GM12878 (cell line): ENCODE measurements around the gene POLR1A. TPM values are rescaled to one million over a fixed set of nuclear protein-coding genes. Genes with fewer than 3 reads are reported as not detected.

Source experiments
- EP300 ChIP-seq, 2 experiments: fragments of 150-350 bp in 1 of 2; IDR thresholded peaks; 2 replicates each; pipeline ENCODE4 v1.6.1; 2011 to 2012; ENCODE audit warnings: low read depth in 2 of 2, low read length in 2 of 2, borderline replicate concordance in 1 of 2, improper control_type of control experiment in 1 of 2, inconsistent platforms in 1 of 2; ENCODE audit not compliant: control insufficient read depth in 1 of 2
- GABPA ChIP-seq: IDR thresholded peaks from 2 replicates; pipeline ENCODE4 v1.6.1; 2014; ENCODE audit warnings: antibody characterized with exemption, low read depth, mild to moderate bottlenecking, inconsistent platforms
- HCFC1 ChIP-seq: fragments of 150-350 bp; IDR thresholded peaks from 2 replicates; pipeline ENCODE4 v1.6.1; 2014; ENCODE audit warnings: low read length
- IKZF1 ChIP-seq: fragments of 450-650 bp; conservative IDR thresholded peaks from 2 replicates; pipeline ENCODE4 v1.6.1; 2017; ENCODE audit warnings: antibody characterized with exemption, mild to moderate bottlenecking
- JUNB ChIP-seq: IDR thresholded peaks from 2 replicates; pipeline ENCODE4 v1.6.1; 2016; ENCODE audit warnings: antibody characterized with exemption, mild to moderate bottlenecking
- KDM1A ChIP-seq: fragments of 200-600 bp; sonication (generic); IDR thresholded peaks from 2 replicates; pipeline ENCODE4 v1.6.1; 2016; ENCODE audit warnings: borderline replicate concordance
- NR2F1 ChIP-seq: fragments of 450-650 bp; conservative IDR thresholded peaks from 2 replicates; pipeline ENCODE4 v1.6.1; 2017; ENCODE audit warnings: mild to moderate bottlenecking
- NRF1 ChIP-seq: conservative IDR thresholded peaks from 2 replicates; pipeline ENCODE4 v1.6.1; 2011; ENCODE audit warnings: mild to moderate bottlenecking, low read depth, low read length, improper control_type of control experiment
- PAX5 ChIP-seq: IDR thresholded peaks from 2 replicates; pipeline ENCODE4 v1.6.1; 2011; ENCODE audit warnings: low read depth, low read length, borderline replicate concordance
- POLR2A ChIP-seq: IDR thresholded peaks from 2 replicates; pipeline ENCODE4 v1.6.1; 2011; ENCODE audit warnings: low read depth, mild to moderate bottlenecking, low read length
- RAD21 ChIP-seq: IDR thresholded peaks from 2 replicates; pipeline ENCODE4 v1.6.1; 2011; ENCODE audit warnings: mild to moderate bottlenecking, low read depth, low read length, moderate library complexity; ENCODE audit not compliant: insufficient read depth
- RFX5 ChIP-seq: IDR thresholded peaks from 2 replicates; pipeline ENCODE4 v1.6.1; 2011; ENCODE audit warnings: low read depth, low read length, improper control_type of control experiment
- SMARCA5 ChIP-seq: fragments of 450-650 bp; IDR thresholded peaks from 2 replicates; pipeline ENCODE4 v1.6.1; 2017; ENCODE audit warnings: mild to moderate bottlenecking
- SREBF1 ChIP-seq: IDR thresholded peaks from 2 replicates; pipeline ENCODE4 v1.6.1; 2012; ENCODE audit warnings: mild to moderate bottlenecking, low read length
- STAT1 ChIP-seq: fragments of 450-650 bp; conservative IDR thresholded peaks from 2 replicates; pipeline ENCODE4 v1.6.1; 2014; ENCODE audit warnings: antibody characterized with exemption, mild to moderate bottlenecking
- TCF3 ChIP-seq: IDR thresholded peaks from 2 replicates; pipeline ENCODE4 v1.6.1; 2012; ENCODE audit warnings: low read depth, mild to moderate bottlenecking, low read length, borderline replicate concordance; ENCODE audit not compliant: insufficient read depth
- YY1 ChIP-seq: IDR thresholded peaks from 2 replicates; pipeline ENCODE4 v1.6.1; 2011; ENCODE audit warnings: low read depth, mild to moderate bottlenecking, low read length
- polyA plus RNA-seq, 11 experiments: library from polyadenylated mRNA; depleted of rRNA in 4 of 11; unstranded in 6 of 11; stranded (reverse) in 5 of 11; fragments of >200 nt; fragmentation: Nextera tagmentation in 4 of 11; fragmentation: Illumina TruSeq in 1 of 11; extraction: Ambion mirVana in 4 of 11; extraction: Trizol in 1 of 11; gene quantifications; 1 replicate in 1 of 11; 2 replicates in 10 of 11; pipeline versions ENCODE4 v1.2.1 to v1.2.3, GENCODE V29; 2011 to 2016; ENCODE audit warnings: inconsistent platforms in 2 of 11, missing spikeins in 2 of 11, low read depth in 1 of 11
- total RNA-seq, 4 experiments: library from RNA; depleted of rRNA in 3 of 4; stranded (reverse); fragments of >200 nt in 3 of 4; fragmentation: Illumina TruSeq in 1 of 4; extraction: Trizol in 1 of 4; gene quantifications; 2 replicates each; pipeline versions ENCODE4 v1.2.1 to v1.2.3, GENCODE V29; 2013 to 2021
- TF ChIP-seq, protein P1 (sequence below): fragments of 450-650 bp; formaldehyde crosslinking; IDR thresholded peaks from 2 replicates; pipeline ENCODE4 v1.4.0; 2020; ENCODE audit warnings: mild to moderate bottlenecking, moderate library complexity
- TF ChIP-seq, protein P2 (sequence below): IDR thresholded peaks from 2 replicates; pipeline ENCODE4 v1.6.1; 2012; ENCODE audit warnings: low read depth, low read length, improper control_type of control experiment
- TF ChIP-seq, protein P3 (sequence below): fragments of 450-650 bp; IDR thresholded peaks from 2 replicates; pipeline ENCODE4 v1.6.1; 2017; ENCODE audit warnings: low read depth, mild to moderate bottlenecking, moderate library complexity
- TF ChIP-seq, protein P4 (sequence below): fragments of 450-650 bp; IDR thresholded peaks from 2 replicates; pipeline ENCODE4 v1.6.1; 2017; ENCODE audit warnings: mild to moderate bottlenecking

The POLR1A gene
- total and polyA plus RNA-seq, 10 of the 15 experiments (the other 5 are each of a cell fraction or from before 2014, with no cell fraction given), result 2.1 to 53.9 (median 17.8) TPM

DNA sequence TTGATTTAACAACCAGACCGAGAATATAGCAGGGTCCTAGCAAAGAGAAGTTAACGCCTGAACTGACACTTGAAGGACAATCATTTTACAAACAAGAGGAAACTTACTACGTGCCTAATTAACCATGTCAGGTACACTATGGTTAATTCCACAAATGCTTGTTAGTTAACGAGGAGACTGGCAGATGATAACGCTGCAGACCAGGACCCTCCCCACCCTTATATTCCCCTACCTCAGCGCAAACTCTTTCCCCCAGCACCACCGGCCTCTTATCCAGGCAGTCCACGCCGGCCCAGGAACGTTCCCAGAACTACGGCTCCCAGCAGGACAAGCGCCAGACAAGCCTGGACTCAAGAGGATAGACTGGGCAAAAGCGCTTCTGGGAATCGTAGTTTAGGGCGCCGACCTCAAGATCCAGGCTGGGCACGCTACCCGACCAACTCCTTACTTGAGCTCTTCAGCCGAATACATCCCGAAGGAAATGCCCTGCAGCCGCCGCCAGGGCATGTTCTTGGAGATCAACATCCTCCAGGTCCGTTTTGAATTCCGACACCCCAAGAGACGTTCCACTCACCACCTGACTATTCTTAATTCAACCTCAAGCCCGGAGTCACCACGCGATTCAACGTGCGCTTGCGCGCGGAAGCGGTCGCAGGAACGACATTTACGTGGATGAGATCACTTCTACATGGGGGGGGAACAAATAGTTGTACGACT lies at the start of gene POLR1A (continued):
- TF ChIP-seq, protein P1, sequence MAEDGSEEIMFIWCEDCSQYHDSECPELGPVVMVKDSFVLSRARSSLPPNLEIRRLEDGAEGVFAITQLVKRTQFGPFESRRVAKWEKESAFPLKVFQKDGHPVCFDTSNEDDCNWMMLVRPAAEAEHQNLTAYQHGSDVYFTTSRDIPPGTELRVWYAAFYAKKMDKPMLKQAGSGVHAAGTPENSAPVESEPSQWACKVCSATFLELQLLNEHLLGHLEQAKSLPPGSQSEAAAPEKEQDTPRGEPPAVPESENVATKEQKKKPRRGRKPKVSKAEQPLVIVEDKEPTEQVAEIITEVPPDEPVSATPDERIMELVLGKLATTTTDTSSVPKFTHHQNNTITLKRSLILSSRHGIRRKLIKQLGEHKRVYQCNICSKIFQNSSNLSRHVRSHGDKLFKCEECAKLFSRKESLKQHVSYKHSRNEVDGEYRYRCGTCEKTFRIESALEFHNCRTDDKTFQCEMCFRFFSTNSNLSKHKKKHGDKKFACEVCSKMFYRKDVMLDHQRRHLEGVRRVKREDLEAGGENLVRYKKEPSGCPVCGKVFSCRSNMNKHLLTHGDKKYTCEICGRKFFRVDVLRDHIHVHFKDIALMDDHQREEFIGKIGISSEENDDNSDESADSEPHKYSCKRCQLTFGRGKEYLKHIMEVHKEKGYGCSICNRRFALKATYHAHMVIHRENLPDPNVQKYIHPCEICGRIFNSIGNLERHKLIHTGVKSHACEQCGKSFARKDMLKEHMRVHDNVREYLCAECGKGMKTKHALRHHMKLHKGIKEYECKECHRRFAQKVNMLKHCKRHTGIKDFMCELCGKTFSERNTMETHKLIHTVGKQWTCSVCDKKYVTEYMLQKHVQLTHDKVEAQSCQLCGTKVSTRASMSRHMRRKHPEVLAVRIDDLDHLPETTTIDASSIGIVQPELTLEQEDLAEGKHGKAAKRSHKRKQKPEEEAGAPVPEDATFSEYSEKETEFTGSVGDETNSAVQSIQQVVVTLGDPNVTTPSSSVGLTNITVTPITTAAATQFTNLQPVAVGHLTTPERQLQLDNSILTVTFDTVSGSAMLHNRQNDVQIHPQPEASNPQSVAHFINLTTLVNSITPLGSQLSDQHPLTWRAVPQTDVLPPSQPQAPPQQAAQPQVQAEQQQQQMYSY (CRISPR knock-in tag), result no peak
- TF ChIP-seq SREBF1 (no peak; the same call in none of the 2 replicates), RAD21 (no peak), GABPA (0 out of 2 replicates have a peak, but pooled peaks have one; percentile 30), NRF1 (peak; percentile 94), EP300 (IDR thresholded peaks at IDR 0.05; ENCODE audit: borderline replicate concordance in 1 of 2, control insufficient read depth in 1 of 2, low read depth in 2 of 2, low read length in 2 of 2) (no peak), STAT1 (0 out of 2 replicates have a peak, but pooled peaks have one; percentile 23), SMARCA5 (no peak), PAX5 (no peak), KDM1A (no peak), POLR2A (no peak), TCF3 (no peak), RFX5 (no peak), IKZF1 (peak; percentile 84), YY1 (peak; percentile 70), JUNB (no peak), NR2F1 (no peak), HCFC1 (peak; percentile 95)
- TF ChIP-seq, protein P2, sequence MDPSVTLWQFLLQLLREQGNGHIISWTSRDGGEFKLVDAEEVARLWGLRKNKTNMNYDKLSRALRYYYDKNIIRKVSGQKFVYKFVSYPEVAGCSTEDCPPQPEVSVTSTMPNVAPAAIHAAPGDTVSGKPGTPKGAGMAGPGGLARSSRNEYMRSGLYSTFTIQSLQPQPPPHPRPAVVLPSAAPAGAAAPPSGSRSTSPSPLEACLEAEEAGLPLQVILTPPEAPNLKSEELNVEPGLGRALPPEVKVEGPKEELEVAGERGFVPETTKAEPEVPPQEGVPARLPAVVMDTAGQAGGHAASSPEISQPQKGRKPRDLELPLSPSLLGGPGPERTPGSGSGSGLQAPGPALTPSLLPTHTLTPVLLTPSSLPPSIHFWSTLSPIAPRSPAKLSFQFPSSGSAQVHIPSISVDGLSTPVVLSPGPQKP, result no peak
- TF ChIP-seq, protein P3, sequence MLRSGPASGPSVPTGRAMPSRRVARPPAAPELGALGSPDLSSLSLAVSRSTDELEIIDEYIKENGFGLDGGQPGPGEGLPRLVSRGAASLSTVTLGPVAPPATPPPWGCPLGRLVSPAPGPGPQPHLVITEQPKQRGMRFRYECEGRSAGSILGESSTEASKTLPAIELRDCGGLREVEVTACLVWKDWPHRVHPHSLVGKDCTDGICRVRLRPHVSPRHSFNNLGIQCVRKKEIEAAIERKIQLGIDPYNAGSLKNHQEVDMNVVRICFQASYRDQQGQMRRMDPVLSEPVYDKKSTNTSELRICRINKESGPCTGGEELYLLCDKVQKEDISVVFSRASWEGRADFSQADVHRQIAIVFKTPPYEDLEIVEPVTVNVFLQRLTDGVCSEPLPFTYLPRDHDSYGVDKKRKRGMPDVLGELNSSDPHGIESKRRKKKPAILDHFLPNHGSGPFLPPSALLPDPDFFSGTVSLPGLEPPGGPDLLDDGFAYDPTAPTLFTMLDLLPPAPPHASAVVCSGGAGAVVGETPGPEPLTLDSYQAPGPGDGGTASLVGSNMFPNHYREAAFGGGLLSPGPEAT, result no peak
- TF ChIP-seq, protein P4, sequence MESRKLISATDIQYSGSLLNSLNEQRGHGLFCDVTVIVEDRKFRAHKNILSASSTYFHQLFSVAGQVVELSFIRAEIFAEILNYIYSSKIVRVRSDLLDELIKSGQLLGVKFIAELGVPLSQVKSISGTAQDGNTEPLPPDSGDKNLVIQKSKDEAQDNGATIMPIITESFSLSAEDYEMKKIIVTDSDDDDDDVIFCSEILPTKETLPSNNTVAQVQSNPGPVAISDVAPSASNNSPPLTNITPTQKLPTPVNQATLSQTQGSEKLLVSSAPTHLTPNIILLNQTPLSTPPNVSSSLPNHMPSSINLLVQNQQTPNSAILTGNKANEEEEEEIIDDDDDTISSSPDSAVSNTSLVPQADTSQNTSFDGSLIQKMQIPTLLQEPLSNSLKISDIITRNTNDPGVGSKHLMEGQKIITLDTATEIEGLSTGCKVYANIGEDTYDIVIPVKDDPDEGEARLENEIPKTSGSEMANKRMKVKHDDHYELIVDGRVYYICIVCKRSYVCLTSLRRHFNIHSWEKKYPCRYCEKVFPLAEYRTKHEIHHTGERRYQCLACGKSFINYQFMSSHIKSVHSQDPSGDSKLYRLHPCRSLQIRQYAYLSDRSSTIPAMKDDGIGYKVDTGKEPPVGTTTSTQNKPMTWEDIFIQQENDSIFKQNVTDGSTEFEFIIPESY, result no peak
